ENCODE measurements around the gene LHX3. TPM values are rescaled to one million over a fixed set of nuclear protein-coding genes. Genes with fewer than 3 reads are reported as not detected.

LHX3 gene
- total and polyA plus RNA-seq, 8 donors, result not detected

GRCh38 chr9:136244969-136245218, 40.0 kb upstream of the LHX3 start:
- WGBS, 2 donors, result 0 to 1% methylated on average over 6 of the region's 6 CpGs
- H3K4me1 ChIP-seq, result peaks cover 36 to 55% (median 41%) of the 10 kb centered on the region in 3 donors
- H3K9me3 ChIP-seq, result no peaks in the 10 kb centered on the region
- peak overlapping the region; percentile 69 to 87 (median 78) for H3K4me3 ChIP-seq
- no peak for DNase-seq
- ATAC-seq, result no peak
- H3K27me3 ChIP-seq, result no peaks in the 10 kb centered on the region
- no peak overlapping the region for H3K27ac ChIP-seq
- H3K36me3 ChIP-seq, result no peaks in the 10 kb centered on the region
- intact Hi-C loops (cut with DNase I), result no loop called here
- TF ChIP-seq CTCF (IDR thresholded peaks at IDR 0.05), result no peak
- no peak for FAIRE-seq

GRCh38 chr9:136244122-136244968, 39.4 kb upstream of the LHX3 start:
- peak in 1 of 6 donors; percentile 3 for DNase-seq
- intact Hi-C loops (cut with DNase I), result no loop called here
- TF ChIP-seq CTCF (IDR thresholded peaks at IDR 0.05), result no peak
- Histone ChIP-seq H3K36me3 (no peaks in the 10 kb centered on the region), H3K9me3 (no peaks in the 10 kb centered on the region), H3K27ac (no peak overlapping the region), H3K4me3 (peak overlapping the region; percentile 69 to 87 (median 78)), H3K27me3 (no peaks in the 10 kb centered on the region), H3K4me1 (peaks cover 36 to 55% (median 41%) of the 10 kb centered on the region in 3 donors)
- WGBS, 2 donors, result 19 to 24% methylated on average over 11 of the region's 11 CpGs
- no peak for FAIRE-seq
- no peak for ATAC-seq

GRCh38 chr9:136243631-136244030, 38.7 kb upstream of the LHX3 start:
- no peak for TF ChIP-seq CTCF (IDR thresholded peaks at IDR 0.05)
- ATAC-seq (no peak), DNase-seq (peak in 1 of 6 donors; percentile 4), FAIRE-seq (no peak)
- Histone ChIP-seq H3K27ac (no peak overlapping the region), H3K9me3 (no peaks in the 10 kb centered on the region), H3K27me3 (no peaks in the 10 kb centered on the region), H3K36me3 (no peaks in the 10 kb centered on the region), H3K4me1 (peaks cover 33 to 52% (median 36%) of the 10 kb centered on the region in 3 donors), H3K4me3 (no peak overlapping the region)
- intact Hi-C loops (cut with DNase I), result no loop called here
- WGBS, 2 donors, result 62 to 64% methylated on average over 4 of the region's 4 CpGs

GRCh38 chr9:136242918-136243525, 38.1 kb upstream of the LHX3 start:
- ATAC-seq, result no peak
- H3K27ac ChIP-seq, result no peak overlapping the region
- no peaks in the 10 kb centered on the region for H3K27me3 ChIP-seq
- FAIRE-seq, result no peak
- peak in 1 of 6 donors; percentile 13 for DNase-seq
- H3K9me3 ChIP-seq, result no peaks in the 10 kb centered on the region
- H3K4me3 ChIP-seq, result no peak overlapping the region
- no peak for TF ChIP-seq CTCF (IDR thresholded peaks at IDR 0.05)
- H3K36me3 ChIP-seq, result no peaks in the 10 kb centered on the region
- intact Hi-C loops (cut with DNase I), result no loop called here
- WGBS, 2 donors, result 64% methylated on average over 6 of the region's 6 CpGs
- peaks cover 28 to 52% (median 33%) of the 10 kb centered on the region in 3 donors for H3K4me1 ChIP-seq

- Histone ChIP-seq H3K9me3 (no peaks in the 10 kb centered on the region), H3K4me1 (peaks cover 28 to 52% (median 33%) of the 10 kb centered on the region in 3 donors), H3K27me3 (no peaks in the 10 kb centered on the region), H3K27ac (no peak overlapping the region), H3K36me3 (no peaks in the 10 kb centered on the region), H3K4me3 (no peak overlapping the region)
- ATAC-seq, result no peak
- 86 to 90% methylated on average over 8 of the region's 8 CpGs for WGBS, 2 donors
- TF ChIP-seq CTCF (IDR thresholded peaks at IDR 0.05), result no peak
- peak in 1 of 6 donors; percentile 53 for DNase-seq
- FAIRE-seq, result no peak
- intact Hi-C loops (cut with DNase I), result no loop called here
Observed at GRCh38 chr9:136242248-136242647, 37.3 kb upstream of the LHX3 start.
